Activated T-helper 1 cell treated with anti-CD3 and anti-CD28 coated beads, Interleukin-2, amount 50 U/mL, for 16 hours (primary cell): Measurements from ENCODE around the gene STAC2.
A peak's percentile ranks its signal among the peaks of the same experiment; 100 is the strongest.
"Not testable (repeated sequence)": the region's sequence is repeated elsewhere in the genome, so short reads cannot be mapped to it uniquely, and the experiment has no call there.

ENCODE experiments used
- DNase-seq, 2 donors: peaks; one replicate each; pipeline ENCODE4 v3.0.0-alpha.2; 2020; ENCODE audit warnings: low read depth in 1 of 2, low spot score in 1 of 2

Gene STAC2

GRCh38 chr17:39225308-39225958 is at the start of gene STAC2:
Gene STAC2 (minus strand): TSS chr17:39225945. CDS start chr17:39225502, 443 bp downstream.
- DNase-seq: no peak

- no peak for DNase-seq
Observed at GRCh38 chr17:39271546-39271945, 45.8 kb upstream of the STAC2 start.

- DNase-seq: no peak
Observed at GRCh38 chr17:39270923-39271322, 45.2 kb upstream of the STAC2 start.

GRCh38 chr17:39264119-39264518 is 38.4 kb upstream of the STAC2 start:
- DNase-seq: no peak

- DNase-seq: no peak
Observed at GRCh38 chr17:39261286-39261685, 35.5 kb upstream of the STAC2 start.

GRCh38 chr17:39252788-39253460 is 27.2 kb upstream of the STAC2 start:
- DNase-seq: no peak

GRCh38 chr17:39251997-39252396 is 26.3 kb upstream of the STAC2 start:
- no peak for DNase-seq

- not testable (repeated sequence) for DNase-seq
Observed at GRCh38 chr17:39250076-39250475, 24.3 kb upstream of the STAC2 start.

GRCh38 chr17:39246274-39246673 is 20.5 kb upstream of the STAC2 start:
- no peak for DNase-seq

GRCh38 chr17:39244600-39245570 is 19.1 kb upstream of the STAC2 start:
- peak; percentile 72 to 81 for DNase-seq

GRCh38 chr17:39244016-39244599 is 18.4 kb upstream of the STAC2 start:
- no peak for DNase-seq

- no peak for DNase-seq
Observed at GRCh38 chr17:39243155-39243554, 17.4 kb upstream of the STAC2 start.

GRCh38 chr17:39240631-39241030 is 14.9 kb upstream of the STAC2 start:
- DNase-seq: no peak

- DNase-seq: peak; percentile 35 to 51
Observed at GRCh38 chr17:39239640-39240314, 14.0 kb upstream of the STAC2 start.

- peak; percentile 56 to 57 for DNase-seq
Observed at GRCh38 chr17:39238311-39238972, 12.7 kb upstream of the STAC2 start.

GRCh38 chr17:39237586-39237985 is 11.8 kb upstream of the STAC2 start:
- DNase-seq: no peak

- no peak for DNase-seq
Observed at GRCh38 chr17:39236981-39237441, 11.3 kb upstream of the STAC2 start.

- no peak for DNase-seq
Observed at GRCh38 chr17:39236450-39236927, 10.7 kb upstream of the STAC2 start.

- no peak for DNase-seq
Observed at GRCh38 chr17:39235555-39236449, 10.1 kb upstream of the STAC2 start.
